ENCODE measurements around the gene DROSHA. TPM values are rescaled to one million over a fixed set of nuclear protein-coding genes. Genes with fewer than 3 reads are reported as not detected.

The DROSHA gene
- total RNA-seq, 1 donor from 2014 or later, result 59.3 TPM

- Mint-ChIP-seq H3K36me3 (ENCODE audit: low read depth) (peaks cover 40% of the 10 kb centered on the region), H3K27me3 (ENCODE audit: low read depth) (no peaks in the 10 kb centered on the region), H3K4me3 (ENCODE audit: unreplicated experiment) (no peak overlapping the region), H3K9me3 (ENCODE audit: low read depth) (peaks cover 4% of the 10 kb centered on the region), H3K27ac (ENCODE audit: unreplicated experiment) (no peak overlapping the region), H3K4me1 (ENCODE audit: low read depth) (no peaks in the 10 kb centered on the region)
- no peak for TF ChIP-seq CTCF (IDR thresholded peaks at IDR 0.05)
- DNase-seq (ENCODE audit: low spot score), result no peak
These were observed 8.9 kb downstream of the DROSHA start for GRCh38 chr5:31523041-31523440.

DNA sequence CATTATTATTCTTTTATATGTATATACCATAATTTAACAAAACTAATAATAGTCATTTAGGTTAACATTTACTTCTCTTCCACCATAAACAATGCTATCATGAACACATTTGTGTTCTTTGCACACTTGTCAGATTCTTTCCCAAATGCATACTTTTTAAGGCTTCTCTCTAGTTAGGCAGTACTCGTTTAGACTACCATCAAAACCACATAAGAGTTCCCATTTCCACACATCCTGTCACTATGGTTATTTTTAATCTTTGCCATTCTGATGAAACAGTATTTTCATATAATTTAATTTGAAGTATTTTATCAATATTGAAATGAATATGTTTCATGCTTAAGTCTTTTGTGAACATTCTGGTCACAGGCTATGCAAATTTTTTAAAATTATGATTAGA lies 15.1 kb downstream of the DROSHA start:
- Mint-ChIP-seq H3K27ac (ENCODE audit: unreplicated experiment) (no peak overlapping the region), H3K4me1 (ENCODE audit: low read depth) (no peaks in the 10 kb centered on the region), H3K36me3 (ENCODE audit: low read depth) (peaks cover 28% of the 10 kb centered on the region), H3K4me3 (ENCODE audit: unreplicated experiment) (no peak overlapping the region), H3K27me3 (ENCODE audit: low read depth) (no peaks in the 10 kb centered on the region), H3K9me3 (ENCODE audit: low read depth) (no peaks in the 10 kb centered on the region)
- TF ChIP-seq CTCF (IDR thresholded peaks at IDR 0.05), result no peak
- DNase-seq (ENCODE audit: low spot score), result no peak

GRCh38 chr5:31511305-31511704 lies 20.6 kb downstream of the DROSHA start:
- H3K9me3 Mint-ChIP-seq (ENCODE audit: low read depth), result no peaks in the 10 kb centered on the region
- H3K36me3 Mint-ChIP-seq (ENCODE audit: low read depth), result peaks cover 49% of the 10 kb centered on the region
- H3K4me3 Mint-ChIP-seq (ENCODE audit: unreplicated experiment), result no peak overlapping the region
- DNase-seq (ENCODE audit: low spot score), result no peak
- H3K27me3 Mint-ChIP-seq (ENCODE audit: low read depth), result no peaks in the 10 kb centered on the region
- no peaks in the 10 kb centered on the region for H3K4me1 Mint-ChIP-seq (ENCODE audit: low read depth)
- TF ChIP-seq CTCF (IDR thresholded peaks at IDR 0.05), result no peak
- H3K27ac Mint-ChIP-seq (ENCODE audit: unreplicated experiment), result no peak overlapping the region

GRCh38 chr5:31504529-31504928 lies 27.4 kb downstream of the DROSHA start:
- H3K27me3 Mint-ChIP-seq (ENCODE audit: low read depth), result no peaks in the 10 kb centered on the region
- H3K36me3 Mint-ChIP-seq (ENCODE audit: low read depth), result peaks cover 43% of the 10 kb centered on the region
- no peak for TF ChIP-seq CTCF (IDR thresholded peaks at IDR 0.05)
- H3K4me1 Mint-ChIP-seq (ENCODE audit: low read depth), result no peaks in the 10 kb centered on the region
- DNase-seq (ENCODE audit: low spot score), result no peak
- no peaks in the 10 kb centered on the region for H3K9me3 Mint-ChIP-seq (ENCODE audit: low read depth)
- H3K4me3 Mint-ChIP-seq (ENCODE audit: unreplicated experiment), result no peak overlapping the region
- no peak overlapping the region for H3K27ac Mint-ChIP-seq (ENCODE audit: unreplicated experiment)

GRCh38 chr5:31502506-31502905 lies 29.4 kb downstream of the DROSHA start:
- no peak for DNase-seq (ENCODE audit: low spot score)
- H3K4me3 Mint-ChIP-seq (ENCODE audit: unreplicated experiment), result no peak overlapping the region
- no peaks in the 10 kb centered on the region for H3K9me3 Mint-ChIP-seq (ENCODE audit: low read depth)
- peaks cover 39% of the 10 kb centered on the region for H3K36me3 Mint-ChIP-seq (ENCODE audit: low read depth)
- no peak for TF ChIP-seq CTCF (IDR thresholded peaks at IDR 0.05)
- no peaks in the 10 kb centered on the region for H3K4me1 Mint-ChIP-seq (ENCODE audit: low read depth)
- H3K27me3 Mint-ChIP-seq (ENCODE audit: low read depth), result no peaks in the 10 kb centered on the region
- no peak overlapping the region for H3K27ac Mint-ChIP-seq (ENCODE audit: unreplicated experiment)

Data from chondrocyte (in vitro differentiated cells).